HG03060 (cell line): Measurements from ENCODE around the gene OR52E6.

Experiments
- ATAC-seq: cut with Tn5 transposase; IDR thresholded peaks from one replicate; pipeline ENCODE4 v1.9.1; 2021; ENCODE audit warnings: low read depth, moderate number of reproducible peaks; ENCODE audit not compliant: unreplicated experiment

OR52E6 gene

DNA sequence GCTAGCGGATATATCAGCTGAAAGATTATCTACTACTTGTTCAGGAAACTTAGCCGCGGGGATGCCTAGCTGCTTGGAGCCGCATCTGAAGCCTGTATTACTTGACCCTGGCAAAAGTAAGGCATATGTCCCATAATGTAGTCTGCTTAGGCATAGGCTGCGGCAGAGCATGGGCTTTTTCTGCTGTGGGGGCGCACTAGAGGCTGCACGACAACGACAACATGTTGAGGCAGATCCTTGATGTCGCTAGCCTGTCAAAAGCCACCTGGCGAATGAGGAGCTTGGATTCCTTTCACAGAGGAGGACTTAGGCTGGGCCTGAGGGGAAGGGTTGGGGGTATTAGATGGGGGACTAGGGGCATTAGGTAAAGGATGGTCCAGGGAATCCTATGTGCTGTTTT is 34.1 kb downstream of the OR52E6 start:
- no peak for ATAC-seq

DNA sequence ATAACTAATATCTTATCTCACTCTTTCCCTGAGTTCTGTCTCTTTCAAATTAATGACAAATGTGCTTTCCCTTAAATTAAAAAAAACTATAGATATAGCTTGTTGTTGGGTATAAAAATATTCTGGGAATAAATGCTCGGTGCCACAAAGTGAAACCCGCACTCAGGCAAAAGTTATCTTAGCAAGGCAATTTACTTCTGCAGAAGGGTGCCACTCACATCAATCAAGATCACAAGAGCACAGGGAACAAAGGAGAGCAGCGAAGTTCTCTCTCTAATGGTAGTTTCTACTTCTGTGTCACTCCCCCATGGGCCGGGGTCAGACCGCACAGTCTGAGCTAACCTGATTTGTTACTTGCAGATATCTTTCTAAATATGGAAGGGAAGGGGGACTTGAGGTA is 37.7 kb downstream of the OR52E6 start:
- no peak for ATAC-seq

DNA sequence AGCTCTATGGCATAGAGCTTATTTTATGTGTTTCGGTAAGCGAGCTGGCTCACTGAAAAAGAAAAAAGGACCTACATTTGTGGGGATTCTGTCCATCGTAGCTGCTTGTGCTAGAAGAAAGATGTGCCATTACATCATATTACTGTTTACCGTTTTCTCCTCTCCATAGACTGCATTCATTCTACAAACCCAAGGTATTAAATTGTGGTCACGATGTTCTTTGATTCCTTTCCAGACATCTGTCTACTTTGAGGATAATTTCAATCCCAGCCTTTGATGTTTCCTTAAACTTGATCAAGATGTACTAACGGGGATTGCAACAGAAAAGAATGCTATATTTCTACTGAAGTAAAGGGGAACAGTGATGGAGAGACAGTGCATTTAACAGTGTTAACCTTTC is 45.2 kb downstream of the OR52E6 start:
- ATAC-seq, result no peak

DNA sequence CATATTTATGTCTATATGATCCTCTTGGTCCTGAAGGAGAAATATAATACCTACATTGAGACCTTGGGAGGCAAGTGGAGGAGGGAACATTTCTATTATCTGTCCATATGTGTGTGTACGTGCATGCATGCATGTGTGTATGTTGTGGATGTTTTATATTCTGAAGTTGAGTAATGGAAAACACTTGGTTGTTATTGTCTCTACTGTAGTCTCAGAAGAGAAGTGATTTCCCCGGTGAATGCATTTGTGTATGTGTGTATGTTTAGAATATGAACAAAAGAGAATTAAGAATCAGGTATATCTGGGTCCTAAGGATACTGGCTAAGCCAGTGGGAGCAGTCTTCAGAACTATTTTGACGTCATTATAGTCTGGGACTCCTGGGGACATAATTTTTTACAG is 50.5 kb downstream of the OR52E6 start, which contains the start of gene OR52N1:
Gene OR52N1 (minus strand): TSS at position 101 of the 400 bp plus-strand sequence. CDS start 2,449 bp downstream, outside the sequence.
- ATAC-seq, result no peak
